Neural progenitor cell (in vitro differentiated cells): ENCODE measurements around the gene PSAPL1.

Experiments
- CTCF ChIP-seq: fragments of 200-600 bp; sonication (generic); IDR thresholded peaks from 2 replicates; pipeline ENCODE4 v1.5.1; 2017; ENCODE audit warnings: antibody characterized with exemption, mild to moderate bottlenecking
- EZH2 ChIP-seq: fragments of 200-600 bp; sonication (generic); IDR thresholded peaks from 2 replicates; pipeline ENCODE4 v1.6.1; 2017; ENCODE audit warnings: antibody characterized with exemption, mild to moderate bottlenecking, moderate library complexity
- EZH2phosphoT487 ChIP-seq: fragments of 200-600 bp; sonication (generic); IDR thresholded peaks from 2 replicates; pipeline ENCODE4 v1.6.1; 2017; ENCODE audit warnings: antibody characterized with exemption

- TF ChIP-seq CTCF (no peak), EZH2 (no peak), EZH2phosphoT487 (no peak)
Observed at GRCh38 chr4:7448036-7448435, 13.3 kb upstream of the PSAPL1 start.
